ENCODE data around the gene CIROP. TPM values are rescaled to one million over a fixed set of nuclear protein-coding genes. Genes with fewer than 3 reads are reported as not detected.

Gene CIROP
- total and polyA plus RNA-seq, 3 donors from 2014 or later: not detected

DNA sequence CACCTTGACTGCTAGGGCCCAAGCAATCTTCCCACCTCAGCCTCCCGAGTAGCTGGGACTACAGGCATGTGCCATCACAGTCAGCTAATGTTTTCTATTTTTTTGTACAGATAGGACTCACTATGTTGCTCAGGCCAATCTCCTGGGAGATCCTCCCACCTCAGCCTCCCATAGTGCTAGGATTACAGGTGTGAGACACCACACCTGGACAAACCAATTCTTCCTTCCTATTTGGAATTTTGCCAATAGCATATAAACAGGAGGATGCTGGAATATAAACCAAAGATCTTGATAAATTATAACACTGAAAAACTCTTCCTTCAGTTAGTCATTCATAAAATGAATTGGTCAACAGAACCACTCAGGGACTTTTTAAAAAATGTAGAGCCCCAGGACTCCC lies 18.2 kb downstream of the CIROP start:
- 74 to 82% methylated on average over 1 of the region's 1 CpG for WGBS, 2 donors
- Histone ChIP-seq H3K27me3 (no peaks in the 10 kb centered on the region), H3K9me3 (no peaks in the 10 kb centered on the region), H3K36me3 (ENCODE audit: low read depth, missing control alignments) (no peaks in the 10 kb centered on the region), H3K4me3 (no peak overlapping the region), H3K27ac (no peak overlapping the region), H3K4me1 (no peaks in the 10 kb centered on the region)
- intact Hi-C loops (cut with DNase I; ENCODE audit: low total_unique reads): no loop called here
- no peak for TF ChIP-seq POLR2A (IDR thresholded peaks at IDR 0.05)
- TF ChIP-seq, protein P1, sequence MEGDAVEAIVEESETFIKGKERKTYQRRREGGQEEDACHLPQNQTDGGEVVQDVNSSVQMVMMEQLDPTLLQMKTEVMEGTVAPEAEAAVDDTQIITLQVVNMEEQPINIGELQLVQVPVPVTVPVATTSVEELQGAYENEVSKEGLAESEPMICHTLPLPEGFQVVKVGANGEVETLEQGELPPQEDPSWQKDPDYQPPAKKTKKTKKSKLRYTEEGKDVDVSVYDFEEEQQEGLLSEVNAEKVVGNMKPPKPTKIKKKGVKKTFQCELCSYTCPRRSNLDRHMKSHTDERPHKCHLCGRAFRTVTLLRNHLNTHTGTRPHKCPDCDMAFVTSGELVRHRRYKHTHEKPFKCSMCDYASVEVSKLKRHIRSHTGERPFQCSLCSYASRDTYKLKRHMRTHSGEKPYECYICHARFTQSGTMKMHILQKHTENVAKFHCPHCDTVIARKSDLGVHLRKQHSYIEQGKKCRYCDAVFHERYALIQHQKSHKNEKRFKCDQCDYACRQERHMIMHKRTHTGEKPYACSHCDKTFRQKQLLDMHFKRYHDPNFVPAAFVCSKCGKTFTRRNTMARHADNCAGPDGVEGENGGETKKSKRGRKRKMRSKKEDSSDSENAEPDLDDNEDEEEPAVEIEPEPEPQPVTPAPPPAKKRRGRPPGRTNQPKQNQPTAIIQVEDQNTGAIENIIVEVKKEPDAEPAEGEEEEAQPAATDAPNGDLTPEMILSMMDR (IDR thresholded peaks at IDR 0.05): no peak
- no peak for DNase-seq

GRCh38 chr14:23085458-23085857 lies 19.3 kb downstream of the CIROP start:
- no peak for DNase-seq
- intact Hi-C loops (cut with DNase I; ENCODE audit: low total_unique reads): no loop called here
- TF ChIP-seq, protein P1 (IDR thresholded peaks at IDR 0.05): no peak
- no peak for TF ChIP-seq POLR2A (IDR thresholded peaks at IDR 0.05)
- Histone ChIP-seq H3K4me1 (no peaks in the 10 kb centered on the region), H3K36me3 (ENCODE audit: low read depth, missing control alignments) (no peaks in the 10 kb centered on the region), H3K27ac (no peak overlapping the region), H3K4me3 (no peak overlapping the region), H3K27me3 (no peaks in the 10 kb centered on the region), H3K9me3 (no peaks in the 10 kb centered on the region)
- 71 to 84% methylated on average over 3 of the region's 3 CpGs for WGBS, 2 donors

- H3K4me3 ChIP-seq: no peak overlapping the region
- H3K9me3 ChIP-seq: no peaks in the 10 kb centered on the region
- TF ChIP-seq POLR2A (IDR thresholded peaks at IDR 0.05): no peak
- TF ChIP-seq, protein P1 (IDR thresholded peaks at IDR 0.05): no peak
- 69 to 74% methylated on average over 1 of the region's 1 CpG for WGBS, 2 donors
- H3K36me3 ChIP-seq (ENCODE audit: low read depth, missing control alignments): no peaks in the 10 kb centered on the region
- intact Hi-C loops (cut with DNase I; ENCODE audit: low total_unique reads): no loop called here
- H3K27me3 ChIP-seq: no peaks in the 10 kb centered on the region
- no peak overlapping the region for H3K27ac ChIP-seq
- DNase-seq: no peak
- H3K4me1 ChIP-seq: no peaks in the 10 kb centered on the region
Observed at GRCh38 chr14:23080474-23080873, 24.3 kb downstream of the CIROP start.

DNA sequence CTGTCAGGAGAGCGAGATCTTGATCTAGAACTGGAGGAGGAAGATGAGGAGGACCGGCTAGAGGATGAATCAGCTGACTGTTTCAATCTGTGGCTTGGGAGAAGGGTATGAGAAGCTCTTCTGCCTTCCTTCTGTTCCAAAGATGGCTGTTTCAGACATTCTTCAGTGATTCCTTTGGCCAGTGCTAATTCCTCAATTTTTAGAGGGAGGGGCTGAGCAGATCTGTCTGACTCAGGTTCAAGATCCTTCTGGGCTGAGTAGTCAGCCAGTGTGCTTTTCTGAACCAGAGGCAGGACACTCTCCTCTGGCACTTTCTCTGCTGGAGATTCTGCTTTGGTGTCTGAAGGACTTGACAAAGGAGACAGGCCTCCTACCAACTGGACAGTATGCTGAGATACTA lies 25.1 kb downstream of the CIROP start:
- no peak for DNase-seq
- WGBS, 2 donors: 79 to 88% methylated on average over 2 of the region's 2 CpGs
- H3K27ac ChIP-seq: peak overlapping the region in 1 of 2 donors; percentile 34
- intact Hi-C loops (cut with DNase I; ENCODE audit: low total_unique reads): no loop called here
- TF ChIP-seq POLR2A (IDR thresholded peaks at IDR 0.05): no peak
- TF ChIP-seq, protein P1 (IDR thresholded peaks at IDR 0.05): no peak
- H3K9me3 ChIP-seq: no peaks in the 10 kb centered on the region
- H3K4me1 ChIP-seq: no peaks in the 10 kb centered on the region
- H3K36me3 ChIP-seq (ENCODE audit: low read depth, missing control alignments): no peaks in the 10 kb centered on the region
- H3K27me3 ChIP-seq: no peaks in the 10 kb centered on the region
- no peak overlapping the region for H3K4me3 ChIP-seq

DNA sequence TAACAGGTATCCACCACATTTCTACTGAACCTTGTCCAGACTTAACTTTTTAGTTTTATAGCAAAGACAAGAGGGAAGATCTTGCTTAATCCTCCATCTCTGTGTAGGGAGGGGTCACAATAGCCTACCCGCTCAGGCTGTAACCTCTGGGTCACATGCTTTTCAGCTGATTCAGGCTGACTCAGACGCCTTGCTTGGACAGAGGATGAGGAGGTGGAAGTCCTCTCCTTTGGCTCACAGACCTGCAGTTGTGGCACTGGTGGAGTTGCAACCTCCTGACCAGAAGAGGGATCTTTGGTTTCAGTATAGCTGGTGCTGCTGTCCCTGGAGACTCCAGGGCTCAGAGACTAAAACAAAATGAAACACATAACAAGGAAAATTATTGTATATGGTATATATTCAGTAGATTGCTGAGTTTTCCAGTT lies 26.1 kb downstream of the CIROP start:
- H3K9me3 ChIP-seq: no peaks in the 10 kb centered on the region
- 49 to 55% methylated on average over 2 of the region's 2 CpGs for WGBS, 2 donors
- H3K4me1 ChIP-seq: no peaks in the 10 kb centered on the region
- no peak overlapping the region for H3K4me3 ChIP-seq
- intact Hi-C loops (cut with DNase I; ENCODE audit: low total_unique reads): no loop called here
- DNase-seq: peak; percentile 66
- peak overlapping the region in 1 of 2 donors; percentile 19 for H3K27ac ChIP-seq
- no peaks in the 10 kb centered on the region for H3K27me3 ChIP-seq
- H3K36me3 ChIP-seq (ENCODE audit: low read depth, missing control alignments): no peaks in the 10 kb centered on the region
- TF ChIP-seq POLR2A (IDR thresholded peaks at IDR 0.05): no peak
- TF ChIP-seq, protein P1 (IDR thresholded peaks at IDR 0.05): no peak

Data from testis (tissue), 3 donors.